GM21367 (cell line): ENCODE data around the gene LASP1NB.

Experiments used
- ATAC-seq: cut with Tn5 transposase; IDR thresholded peaks from one replicate; pipeline ENCODE4 v1.9.1; 2021; ENCODE audit not compliant: unreplicated experiment

The LASP1NB gene

DNA sequence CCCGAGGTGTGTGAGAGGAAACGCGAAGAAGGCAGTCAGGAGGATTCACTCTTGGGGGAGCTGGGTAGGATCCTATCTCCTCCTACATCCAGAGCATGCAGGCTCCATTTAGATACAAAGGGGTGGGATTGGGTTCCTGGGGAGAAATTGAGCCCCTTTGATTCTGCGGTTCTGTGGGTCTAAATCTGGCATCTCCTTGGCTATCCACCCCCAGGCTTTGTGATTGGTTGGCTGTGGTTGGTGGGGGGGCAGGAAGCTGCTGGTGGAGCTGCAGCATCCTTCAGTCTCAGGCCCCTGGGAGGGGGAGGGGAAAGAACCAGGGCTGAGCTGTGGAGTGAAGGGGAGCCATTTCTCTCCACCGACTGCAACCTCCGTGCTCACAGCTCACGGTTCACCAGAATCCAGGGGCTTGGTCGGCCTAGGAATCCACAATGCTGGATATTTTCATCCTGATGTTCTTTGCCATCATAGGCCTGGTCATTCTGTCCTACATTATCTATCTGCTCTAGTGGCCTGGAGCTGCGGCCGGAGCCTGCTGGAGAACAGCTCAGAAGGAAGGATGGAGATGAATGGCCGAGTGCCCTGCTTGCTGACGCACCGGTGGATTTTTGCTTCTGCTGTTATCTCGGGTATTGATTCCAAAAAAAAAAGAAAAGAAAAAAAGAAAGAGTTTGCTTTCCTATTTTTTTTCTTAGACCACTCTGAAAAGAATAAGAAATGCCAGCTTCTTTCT, at the start of gene LASP1NB:
Gene LASP1NB, plus strand, starts transcription at position 352 of the 733 bp plus-strand sequence.
- no peak for ATAC-seq

DNA sequence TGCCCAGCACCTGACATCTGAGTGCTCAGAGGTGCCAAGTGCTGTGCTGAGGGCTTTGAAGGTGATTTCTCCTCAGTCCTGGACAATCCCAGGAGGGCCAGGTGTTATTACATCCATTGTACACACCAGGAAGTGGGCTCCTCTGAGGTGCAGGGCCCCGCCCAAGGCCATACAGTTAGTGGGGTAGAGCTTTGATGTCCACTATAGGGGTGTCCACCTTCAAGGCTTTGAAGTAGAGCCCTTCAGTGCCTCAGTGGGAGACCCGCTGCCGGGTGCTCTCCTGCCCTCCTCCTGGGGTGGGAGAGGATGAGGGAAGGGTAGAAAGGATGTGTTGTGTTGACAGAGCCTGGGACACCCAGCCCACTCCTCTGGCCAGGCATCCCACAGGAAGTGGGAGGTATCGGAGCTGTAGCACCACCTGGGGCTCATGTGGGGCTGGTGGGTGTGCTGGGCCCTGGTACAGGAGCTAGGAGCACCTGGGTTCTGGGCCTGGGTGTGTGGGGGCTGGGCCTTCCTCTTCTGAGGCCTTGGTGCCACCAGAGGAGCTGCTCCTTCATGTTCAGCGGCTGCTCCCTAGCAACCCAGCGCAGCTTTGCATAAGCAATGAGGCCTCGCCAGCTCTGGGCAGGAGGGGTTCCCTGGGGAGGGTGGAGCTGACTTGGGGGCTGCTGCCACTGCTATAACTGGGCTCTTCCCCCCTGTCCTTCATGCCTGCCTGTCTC, 48.1 kb upstream of the LASP1NB start:
- ATAC-seq, result no peak

DNA sequence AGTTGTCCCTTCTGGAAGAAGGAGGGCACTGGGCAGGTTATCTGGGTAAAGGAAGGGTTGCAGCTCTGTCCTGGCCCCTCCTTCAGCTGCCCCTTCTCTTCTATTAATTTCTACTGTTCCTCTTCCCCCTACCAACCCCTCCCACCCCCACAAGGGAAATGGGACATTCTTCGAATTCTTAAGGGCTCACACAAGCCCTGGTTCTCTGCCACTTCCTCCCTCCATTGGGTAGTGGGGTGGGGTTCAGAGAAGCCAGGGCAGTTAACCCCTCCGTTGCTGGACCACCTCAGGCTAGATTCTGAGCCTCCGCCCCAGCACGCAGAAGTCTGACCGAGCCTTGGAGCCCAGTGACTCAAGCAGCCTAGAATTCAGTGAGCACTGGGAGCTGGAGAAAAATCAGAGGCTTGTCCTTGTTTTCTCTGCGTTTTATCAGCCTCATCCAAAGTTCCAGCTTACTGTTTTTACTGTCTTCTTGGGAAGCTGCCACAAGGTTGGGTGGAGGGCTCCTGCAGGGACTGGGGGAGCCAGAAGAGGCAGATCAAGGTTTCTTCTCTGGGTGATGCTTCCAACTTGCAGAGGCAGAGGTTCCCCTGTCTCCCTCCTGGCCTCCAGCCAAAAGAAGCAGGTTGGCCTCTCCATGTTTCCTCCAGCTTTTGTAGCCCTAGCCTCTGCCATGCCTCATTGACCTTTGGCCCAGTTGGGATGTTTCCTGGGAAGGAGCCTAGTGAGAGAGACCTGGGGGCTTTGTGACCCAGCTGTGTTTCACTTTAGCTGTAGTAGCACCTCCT, 45.3 kb upstream of the LASP1NB start:
- ATAC-seq, result no peak

DNA sequence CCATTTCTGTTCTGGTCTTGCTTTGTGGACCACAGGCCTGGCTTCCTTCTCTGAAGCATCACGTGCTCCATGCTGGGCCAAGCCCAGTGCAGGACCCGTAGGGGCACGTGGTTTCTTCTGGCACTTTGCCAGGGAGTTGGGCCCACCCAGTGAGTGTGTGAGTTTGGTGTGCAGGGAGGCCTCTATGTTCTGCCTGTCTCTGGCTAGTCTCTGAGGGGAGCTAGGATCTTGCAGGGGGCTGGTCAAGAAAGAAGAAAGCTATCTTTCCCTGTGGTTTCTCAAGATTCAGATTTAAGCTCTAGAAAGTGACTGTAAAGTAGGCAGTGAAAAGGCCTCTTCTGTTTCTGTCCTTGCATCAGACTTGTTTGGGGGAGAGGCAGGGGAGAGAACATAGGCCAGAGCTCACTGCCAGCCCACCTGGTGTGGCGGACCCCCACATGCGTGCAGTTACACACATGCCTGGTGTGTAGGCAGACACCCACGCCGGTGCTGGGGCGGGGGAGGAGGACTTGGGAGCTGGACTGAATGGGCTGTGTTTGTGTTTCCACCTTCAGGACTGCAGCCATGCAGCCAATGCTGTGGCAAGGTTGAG, 43.7 kb upstream of the LASP1NB start:
- ATAC-seq, result no peak

DNA sequence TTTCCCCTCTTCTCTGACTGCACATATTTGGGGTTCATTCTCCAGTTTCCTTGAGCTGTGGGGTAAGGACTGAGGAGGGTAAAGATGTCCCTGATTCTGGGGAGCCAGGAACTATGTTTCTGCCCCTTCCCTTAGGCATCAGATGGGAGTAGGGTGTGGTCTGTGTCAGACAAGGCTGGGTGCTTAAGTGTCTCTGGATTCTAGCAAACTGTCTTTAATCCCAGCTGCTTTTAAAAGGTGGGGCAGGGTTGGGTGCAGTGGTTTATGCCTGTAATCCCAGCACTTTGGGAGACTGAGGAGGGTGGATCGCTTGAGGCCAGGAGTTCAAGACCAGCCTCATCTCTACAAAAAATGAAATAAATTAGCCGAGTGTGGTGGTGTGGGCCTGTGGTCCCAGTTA, 42.5 kb upstream of the LASP1NB start:
- no peak for ATAC-seq

DNA sequence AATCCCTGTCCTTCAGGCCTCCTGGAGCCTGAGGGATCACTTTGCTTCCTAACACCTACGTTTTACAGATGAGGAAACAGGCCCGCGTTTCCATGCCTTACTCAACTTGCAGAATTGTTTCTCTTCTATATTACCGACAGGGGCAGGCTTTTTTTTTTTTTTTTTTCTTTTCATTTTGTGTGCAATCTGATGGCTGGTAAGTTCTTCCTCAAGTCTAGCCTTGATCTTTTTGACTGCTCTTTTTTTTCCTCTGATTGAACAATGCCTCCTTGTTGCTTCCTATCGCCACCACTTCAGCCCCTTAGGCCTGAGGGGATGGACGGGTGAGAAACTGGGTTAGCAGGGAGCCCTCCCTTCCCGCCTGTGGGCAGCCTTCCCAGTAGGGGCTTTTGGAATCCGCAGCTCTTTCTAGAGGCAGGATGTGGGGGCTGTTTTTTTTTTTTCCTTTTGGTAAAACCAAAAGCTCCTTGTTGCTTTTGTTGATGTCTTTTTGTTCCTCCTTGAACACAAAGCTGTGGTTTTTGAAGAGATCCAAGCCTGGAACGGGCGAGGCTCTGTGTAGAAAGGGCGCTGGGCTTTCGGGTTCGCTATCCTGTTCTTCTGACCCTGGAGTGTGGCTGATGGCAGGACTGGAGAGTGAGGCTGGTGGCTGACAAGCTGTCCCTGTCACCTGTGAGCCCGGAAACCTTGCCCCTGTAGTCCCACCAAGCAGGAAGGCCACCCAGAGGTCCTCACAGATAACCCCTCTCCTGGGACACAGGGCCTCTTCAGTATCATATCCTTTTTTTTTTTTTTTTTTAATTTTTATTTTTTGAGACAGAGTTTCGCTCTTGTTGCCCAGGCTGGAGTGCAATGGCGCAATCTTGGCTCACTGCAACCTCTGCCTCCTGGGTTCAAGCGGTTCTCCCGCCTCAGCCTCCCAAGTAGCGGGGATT, 41.6 kb upstream of the LASP1NB start:
- ATAC-seq, result no peak

DNA sequence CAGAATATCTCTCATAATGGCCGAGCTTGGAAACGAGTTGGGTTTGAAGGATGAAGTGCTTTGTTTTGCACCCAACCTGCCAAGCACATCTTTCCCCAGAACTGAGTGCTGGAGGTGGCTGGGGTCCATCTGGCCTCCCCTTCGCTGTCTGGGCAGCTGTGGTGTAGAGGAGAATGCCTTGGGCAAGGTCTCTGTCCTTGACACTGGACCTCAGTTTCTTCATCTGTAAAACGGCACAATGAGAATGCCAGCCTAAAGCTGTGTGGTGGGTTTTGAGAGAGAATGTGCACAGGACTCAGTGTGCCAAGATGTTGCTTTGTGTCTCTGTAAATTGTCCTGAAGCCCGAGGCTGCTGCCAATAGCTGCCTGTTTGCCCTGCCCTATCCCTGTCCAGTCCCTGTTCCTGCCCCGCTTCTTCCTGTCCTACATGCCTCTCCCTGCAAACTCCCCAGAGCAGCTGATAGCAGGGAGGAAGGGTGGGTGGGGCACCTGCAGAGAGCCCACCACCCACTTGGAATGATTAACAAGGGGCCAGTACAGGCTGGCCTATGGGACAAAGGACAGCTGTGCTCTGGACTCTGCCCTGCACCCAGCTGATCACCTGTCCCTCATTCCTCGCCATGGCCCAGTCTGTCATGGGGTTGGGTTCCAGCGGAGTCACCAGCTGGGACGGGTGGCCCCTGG, 40.2 kb upstream of the LASP1NB start:
- ATAC-seq, result no peak

DNA sequence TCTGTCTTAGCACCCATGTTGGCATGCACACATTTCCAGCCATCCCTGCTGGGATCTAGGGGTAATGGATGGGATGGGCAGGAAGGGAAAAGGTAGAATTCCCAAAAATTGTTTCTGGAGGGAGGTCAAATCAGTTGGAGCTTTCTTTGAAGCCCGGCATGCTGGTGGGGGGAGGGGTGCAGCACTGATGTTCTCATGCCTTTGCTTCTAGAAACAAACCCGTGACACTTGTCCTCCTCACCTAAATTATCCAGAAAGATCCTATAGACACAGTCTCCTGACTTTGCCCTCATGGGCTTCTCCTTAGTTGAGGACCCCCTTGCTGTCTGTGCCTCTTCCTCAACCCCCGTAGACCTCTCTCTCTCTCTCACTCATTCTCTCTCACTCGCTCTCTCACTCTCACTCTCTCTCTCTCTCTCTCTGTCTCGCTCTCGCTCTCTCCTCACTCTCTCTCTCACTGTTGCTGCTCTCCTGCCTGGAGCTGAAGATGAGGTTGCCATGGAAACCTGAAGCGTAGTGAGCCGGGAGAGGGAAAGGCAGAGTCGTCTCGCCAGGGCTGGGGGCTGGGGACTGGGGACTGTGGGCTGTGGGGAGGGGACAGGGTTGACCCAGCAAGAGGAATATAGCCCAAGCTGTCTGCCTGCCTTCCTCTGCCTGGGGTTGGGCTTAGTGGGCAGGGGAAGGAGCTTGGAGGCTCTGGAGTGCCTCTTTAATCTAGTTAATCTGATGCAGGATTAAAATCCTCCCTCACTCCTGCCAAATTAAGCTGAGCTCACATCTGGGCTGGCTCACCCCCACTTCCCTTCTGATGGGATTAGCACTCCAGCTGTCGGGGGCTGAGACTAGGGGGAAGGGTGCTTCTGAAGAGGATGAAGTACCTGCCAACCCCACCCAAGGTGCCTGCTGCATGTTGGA, 39.4 kb upstream of the LASP1NB start:
- no peak for ATAC-seq

DNA sequence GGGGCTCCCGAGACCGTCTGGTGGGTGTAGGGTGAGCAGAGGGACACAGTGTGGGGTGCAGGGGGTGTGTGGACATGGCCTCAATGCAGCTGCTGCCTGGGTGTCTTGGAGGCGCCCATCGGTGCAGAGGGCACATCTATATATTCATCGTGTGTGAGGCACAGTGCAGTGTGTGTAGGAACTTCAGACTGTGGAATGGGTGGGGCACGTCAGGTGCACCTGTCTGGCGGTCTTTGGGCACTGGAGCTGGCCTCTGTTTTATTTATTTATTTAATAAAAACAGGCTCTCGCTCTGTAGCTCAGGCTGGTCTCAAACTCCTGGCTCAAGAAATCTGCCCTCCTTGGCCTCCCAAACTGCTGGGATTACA, 38.8 kb upstream of the LASP1NB start:
- ATAC-seq, result no peak

DNA sequence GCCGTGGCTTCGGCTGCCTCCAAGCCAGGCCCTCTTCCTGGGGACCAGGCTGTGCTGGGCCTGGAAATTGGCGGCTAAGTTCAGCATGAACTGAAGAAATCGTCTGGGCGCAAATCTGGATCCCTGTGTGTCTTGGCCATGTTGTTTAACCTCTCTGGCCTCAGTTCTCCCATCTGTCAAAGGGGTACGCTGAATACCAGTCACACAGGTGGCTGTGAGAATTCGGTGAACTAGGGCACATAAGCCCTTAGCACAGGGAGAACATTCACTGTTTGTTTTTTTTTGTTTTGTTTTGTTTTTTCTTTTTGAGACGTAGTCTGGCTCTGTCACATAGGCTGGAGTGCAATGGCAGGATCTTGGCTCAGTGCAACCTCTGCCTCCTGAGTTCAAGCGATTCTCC, 36.6 kb upstream of the LASP1NB start:
- no peak for ATAC-seq

DNA sequence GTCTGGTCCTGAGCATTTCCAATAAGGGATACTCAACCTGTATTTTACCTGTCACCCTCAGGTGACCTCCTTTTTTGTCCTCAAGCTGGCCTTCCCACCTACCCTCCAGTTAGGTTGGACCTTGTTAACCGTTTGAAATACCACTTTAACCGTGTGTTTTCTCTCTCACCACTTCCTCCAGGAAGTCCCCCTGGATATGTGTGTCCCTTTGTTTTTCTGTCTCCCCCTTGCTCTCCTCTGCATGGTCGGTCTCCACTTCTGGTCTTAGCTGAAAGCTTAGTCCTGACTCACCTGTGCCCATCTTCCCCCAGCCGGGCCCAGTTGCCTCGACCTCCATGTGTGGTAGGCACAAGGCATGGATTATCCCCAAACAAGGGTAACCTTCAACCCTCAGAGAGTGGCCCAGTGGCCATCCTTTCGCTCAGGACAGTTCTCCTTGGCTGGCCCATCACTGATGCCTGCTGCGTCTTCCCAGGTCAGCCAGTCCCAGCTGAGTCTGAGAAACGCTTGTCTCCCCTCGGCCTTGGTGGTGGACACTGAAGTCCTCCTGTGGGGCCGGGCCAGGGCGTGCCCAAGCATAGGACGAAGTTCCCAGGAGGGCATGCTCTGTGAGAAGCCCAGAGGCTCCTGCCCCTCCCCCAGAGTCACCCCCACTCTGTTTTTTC, 35.5 kb upstream of the LASP1NB start:
- ATAC-seq, result no peak

DNA sequence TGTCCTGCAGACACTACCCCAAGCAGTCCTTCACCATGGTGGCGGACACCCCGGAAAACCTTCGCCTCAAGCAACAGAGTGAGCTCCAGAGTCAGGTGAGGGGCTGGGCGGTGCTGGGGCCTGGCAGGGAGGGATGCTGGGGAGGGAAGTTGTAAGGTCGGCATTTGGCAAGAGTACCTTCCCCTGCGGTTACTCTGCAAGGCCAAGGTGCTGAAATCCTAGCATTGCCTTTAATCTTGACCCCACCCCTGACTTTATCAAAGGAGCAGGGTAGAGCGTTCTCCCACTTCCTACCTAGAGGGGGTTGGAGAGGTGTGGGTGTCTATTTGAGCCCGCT, 35.0 kb upstream of the LASP1NB start:
- no peak for ATAC-seq

DNA sequence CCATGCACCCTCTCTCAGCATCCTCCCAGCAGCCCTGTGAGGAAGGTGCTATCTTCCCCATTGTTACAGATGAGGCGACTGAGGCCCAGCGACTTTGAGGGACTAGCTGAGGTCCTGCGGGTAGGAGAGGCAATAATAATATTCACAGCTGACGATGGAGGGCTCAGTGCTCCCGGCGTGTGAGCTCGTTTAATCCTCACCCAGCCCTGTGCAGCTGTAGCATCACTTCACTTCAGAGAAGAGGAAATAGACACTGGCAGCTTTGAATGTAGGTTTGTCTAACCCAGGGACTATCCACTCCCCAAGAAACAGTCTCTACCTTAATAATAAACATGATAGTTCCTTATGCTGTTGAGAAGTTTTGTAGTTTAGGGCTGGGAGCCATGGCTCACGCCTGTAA, 34.0 kb upstream of the LASP1NB start:
- no peak for ATAC-seq

DNA sequence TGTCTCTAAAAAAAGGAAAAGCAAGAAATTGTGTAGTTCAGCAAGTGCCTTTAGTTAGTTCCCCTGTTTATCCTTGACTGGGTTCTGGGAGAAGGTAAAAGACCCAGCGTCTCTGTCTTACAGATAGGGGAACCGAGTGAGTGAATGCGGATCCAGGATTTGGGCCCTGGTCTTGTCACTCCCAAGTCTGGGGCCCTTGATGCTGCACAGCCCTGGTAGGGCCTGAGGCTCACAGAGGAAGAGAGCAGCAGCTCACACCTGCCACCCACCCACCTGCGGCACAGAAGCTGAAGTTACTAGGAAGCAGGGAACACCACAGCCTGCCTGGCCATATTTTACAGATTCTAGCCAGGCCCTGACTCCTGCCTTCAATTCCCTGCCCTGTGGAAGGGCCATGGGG, 33.3 kb upstream of the LASP1NB start:
- no peak for ATAC-seq

DNA sequence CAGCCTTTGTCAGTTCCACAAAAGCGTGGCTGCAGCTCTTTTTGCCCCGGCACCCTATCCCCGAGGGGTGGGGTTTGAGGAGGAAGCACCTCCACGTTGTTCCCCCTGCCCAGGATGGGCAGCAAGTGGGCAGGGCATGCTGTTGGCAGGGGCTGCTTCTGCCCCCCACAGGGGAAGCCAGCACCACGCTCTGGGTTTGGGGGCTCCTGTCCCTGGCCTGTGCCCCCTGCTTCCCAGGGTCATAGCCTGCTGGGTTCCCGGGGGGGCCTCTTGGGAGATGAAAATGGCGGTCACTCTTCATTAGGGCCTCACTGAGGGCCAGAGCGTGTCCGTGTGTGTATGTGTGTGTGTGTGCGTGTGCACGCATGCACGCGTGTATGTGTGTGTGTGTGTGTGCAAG, 32.8 kb upstream of the LASP1NB start:
- no peak for ATAC-seq

DNA sequence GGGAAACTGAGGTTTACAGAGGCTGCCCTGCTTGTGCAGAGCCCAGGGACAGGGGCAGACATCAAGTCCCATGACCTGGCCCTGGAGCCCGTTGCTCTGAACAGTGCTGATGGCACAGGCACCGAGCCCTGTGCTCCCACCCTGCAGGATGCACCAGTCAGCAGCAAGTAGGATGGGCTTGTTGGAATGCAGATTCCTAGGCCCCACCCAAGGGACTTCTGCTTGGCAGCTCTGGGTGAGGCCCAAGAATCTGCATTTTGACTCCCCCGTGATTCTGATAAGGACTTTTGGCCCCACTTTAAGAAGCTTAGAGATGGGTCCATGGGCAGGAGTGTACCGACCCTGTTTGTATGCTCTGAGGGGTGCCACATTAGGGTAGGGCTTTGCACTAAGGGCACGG, 32.3 kb upstream of the LASP1NB start:
- ATAC-seq, result no peak

DNA sequence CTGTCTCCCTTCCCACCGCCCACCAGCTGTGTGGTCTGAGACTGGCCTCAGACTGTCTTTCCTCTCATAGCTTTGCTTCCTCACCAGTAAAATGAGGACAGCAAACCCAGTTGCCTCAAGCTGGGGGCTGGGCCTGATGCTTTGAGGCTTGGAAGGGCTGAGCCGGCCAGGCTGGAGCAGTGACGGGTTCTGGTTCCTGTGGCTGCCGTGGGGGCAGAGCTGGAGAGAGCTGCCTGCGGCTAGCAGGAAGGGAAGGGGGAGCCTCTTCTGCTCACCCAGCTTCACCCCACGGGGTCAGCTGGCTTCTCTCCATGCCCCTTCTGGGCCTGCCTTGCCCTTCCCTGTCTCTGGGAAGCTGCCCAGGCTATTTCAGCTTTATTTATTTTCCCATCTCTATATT, 31.8 kb upstream of the LASP1NB start:
- no peak for ATAC-seq

DNA sequence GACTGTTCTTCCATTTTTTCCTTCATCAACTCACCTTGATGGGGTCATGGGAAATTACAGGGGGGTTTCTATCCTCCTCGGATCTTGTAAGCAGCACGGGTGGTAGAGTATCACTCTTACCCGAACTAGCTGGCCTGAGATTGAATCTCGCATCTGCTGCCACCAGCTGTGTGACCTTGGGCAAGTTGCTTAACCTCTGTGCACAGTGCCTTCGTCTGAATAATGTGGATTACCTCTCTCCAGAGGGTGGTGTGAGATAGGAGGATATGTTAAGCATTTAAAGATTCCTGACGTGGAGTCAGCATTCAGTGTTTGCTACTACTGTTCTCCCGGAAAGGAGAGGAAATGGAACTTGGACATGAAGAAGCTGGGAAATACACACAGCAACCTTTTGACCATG, 31.1 kb upstream of the LASP1NB start:
- ATAC-seq, result no peak
